Measurements from ENCODE around the gene FOXP1. TPM values are rescaled to one million over a fixed set of nuclear protein-coding genes. Genes with fewer than 3 reads are reported as not detected.
A peak's percentile ranks its signal among the peaks of the same experiment; 100 is the strongest.

Gene FOXP1
- total and polyA plus RNA-seq, 2 experiments from 2014 or later: 121 to 132 TPM

- Histone ChIP-seq H3K9me3 (ENCODE audit: low read depth) (no peaks in the 10 kb centered on the region), H3K27me3 (no peaks in the 10 kb centered on the region), H3K4me1 (ENCODE audit: low read depth) (peaks cover 22% of the 10 kb centered on the region), H3K27ac (peak overlapping the region; percentile 53), H3K36me3 (no peaks in the 10 kb centered on the region), H3K4me3 (no peak overlapping the region)
- no peak for TF ChIP-seq CTCF (IDR thresholded peaks at IDR 0.05; ENCODE audit: low read depth, low read length)
- DNase-seq (ENCODE audit: low read depth in 1 of 2, low spot score in 1 of 2): no peak
These were observed 265.6 kb downstream of the FOXP1 start for GRCh38 chr3:71317749-71318457.

- Histone ChIP-seq H3K4me1 (ENCODE audit: low read depth) (peaks cover 22% of the 10 kb centered on the region), H3K36me3 (no peaks in the 10 kb centered on the region), H3K27me3 (no peaks in the 10 kb centered on the region), H3K4me3 (no peak overlapping the region), H3K9me3 (ENCODE audit: low read depth) (no peaks in the 10 kb centered on the region), H3K27ac (no peak overlapping the region)
- no peak for TF ChIP-seq CTCF (IDR thresholded peaks at IDR 0.05; ENCODE audit: low read depth, low read length)
- DNase-seq (ENCODE audit: low read depth in 1 of 2, low spot score in 1 of 2): no peak
These were observed 266.4 kb downstream of the FOXP1 start for GRCh38 chr3:71317140-71317539.

GRCh38 chr3:71316066-71316777, 267.3 kb downstream of the FOXP1 start:
- H3K4me1 ChIP-seq (ENCODE audit: low read depth): peaks cover 22% of the 10 kb centered on the region
- no peak for TF ChIP-seq CTCF (IDR thresholded peaks at IDR 0.05; ENCODE audit: low read depth, low read length)
- H3K36me3 ChIP-seq: no peaks in the 10 kb centered on the region
- H3K9me3 ChIP-seq (ENCODE audit: low read depth): no peaks in the 10 kb centered on the region
- no peak overlapping the region for H3K27ac ChIP-seq
- no peak for DNase-seq (ENCODE audit: low read depth in 1 of 2, low spot score in 1 of 2)
- no peak overlapping the region for H3K4me3 ChIP-seq
- no peaks in the 10 kb centered on the region for H3K27me3 ChIP-seq

- Histone ChIP-seq H3K27ac (no peak overlapping the region), H3K27me3 (no peaks in the 10 kb centered on the region), H3K9me3 (ENCODE audit: low read depth) (no peaks in the 10 kb centered on the region), H3K4me1 (ENCODE audit: low read depth) (peaks cover 21% of the 10 kb centered on the region), H3K4me3 (no peak overlapping the region), H3K36me3 (no peaks in the 10 kb centered on the region)
- no peak for DNase-seq (ENCODE audit: low read depth in 1 of 2, low spot score in 1 of 2)
- no peak for TF ChIP-seq CTCF (IDR thresholded peaks at IDR 0.05; ENCODE audit: low read depth, low read length)
These were observed 268.1 kb downstream of the FOXP1 start for GRCh38 chr3:71315431-71315830.

- Histone ChIP-seq H3K36me3 (no peaks in the 10 kb centered on the region), H3K9me3 (ENCODE audit: low read depth) (no peaks in the 10 kb centered on the region), H3K4me3 (no peak overlapping the region), H3K4me1 (ENCODE audit: low read depth) (peaks cover 20% of the 10 kb centered on the region), H3K27me3 (no peaks in the 10 kb centered on the region), H3K27ac (no peak overlapping the region)
- DNase-seq (ENCODE audit: low read depth in 1 of 2, low spot score in 1 of 2): no peak
- no peak for TF ChIP-seq CTCF (IDR thresholded peaks at IDR 0.05; ENCODE audit: low read depth, low read length)
These were observed 269.7 kb downstream of the FOXP1 start for GRCh38 chr3:71313844-71314243.

Measured in cardiac muscle cell (in vitro differentiated cells and primary cell).